Suppressor macrophage (primary cell): Measurements from ENCODE around the gene LRMDA.

ENCODE experiments used
- DNase-seq, 4 experiments: peaks; one replicate each; pipeline ENCODE4 v3.0.0-alpha.2; 2020 to 2022

The LRMDA gene

DNA sequence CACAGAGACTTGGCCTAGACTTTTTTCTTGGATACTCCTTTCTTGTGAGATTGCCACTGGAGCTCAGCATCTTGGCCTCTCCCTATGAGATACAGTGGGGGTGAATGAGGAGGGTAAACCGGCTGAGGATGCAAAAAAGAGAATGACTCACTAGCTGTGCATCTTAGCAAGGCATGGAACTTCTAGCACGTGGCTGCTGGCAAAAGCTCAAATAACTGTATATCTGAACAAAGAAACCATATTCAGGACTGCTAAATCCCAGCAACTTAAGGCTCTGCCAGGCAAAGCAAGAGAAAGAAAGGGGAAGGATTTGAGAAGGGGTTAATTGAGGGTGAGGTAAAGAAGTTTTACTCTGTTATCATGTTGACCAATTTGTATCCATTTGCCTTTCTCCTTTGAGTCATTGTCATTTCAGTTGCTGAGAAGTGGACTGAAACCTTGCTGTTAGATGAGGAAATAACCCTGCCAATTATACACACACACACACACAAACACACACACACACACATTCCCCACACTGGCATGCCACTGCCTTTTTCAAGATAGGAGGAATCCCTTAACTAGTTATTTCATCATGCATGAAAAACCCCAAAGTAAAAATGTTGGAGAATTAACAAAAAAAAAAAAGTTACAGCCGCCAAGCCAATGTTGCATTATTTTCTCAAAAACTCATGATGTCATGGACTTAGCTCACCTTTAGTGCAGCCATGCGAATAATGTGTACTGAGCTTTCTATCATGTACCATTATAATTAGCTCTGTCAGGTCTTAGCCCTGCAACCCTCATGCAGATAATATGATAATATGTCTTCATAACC, 997.3 kb downstream of the LRMDA start:
- peak; percentile 59 to 80 (median 72) for DNase-seq

GRCh38 chr10:76429368-76430060, 998.1 kb downstream of the LRMDA start:
- peak; percentile 28 to 62 (median 52) for DNase-seq

DNA sequence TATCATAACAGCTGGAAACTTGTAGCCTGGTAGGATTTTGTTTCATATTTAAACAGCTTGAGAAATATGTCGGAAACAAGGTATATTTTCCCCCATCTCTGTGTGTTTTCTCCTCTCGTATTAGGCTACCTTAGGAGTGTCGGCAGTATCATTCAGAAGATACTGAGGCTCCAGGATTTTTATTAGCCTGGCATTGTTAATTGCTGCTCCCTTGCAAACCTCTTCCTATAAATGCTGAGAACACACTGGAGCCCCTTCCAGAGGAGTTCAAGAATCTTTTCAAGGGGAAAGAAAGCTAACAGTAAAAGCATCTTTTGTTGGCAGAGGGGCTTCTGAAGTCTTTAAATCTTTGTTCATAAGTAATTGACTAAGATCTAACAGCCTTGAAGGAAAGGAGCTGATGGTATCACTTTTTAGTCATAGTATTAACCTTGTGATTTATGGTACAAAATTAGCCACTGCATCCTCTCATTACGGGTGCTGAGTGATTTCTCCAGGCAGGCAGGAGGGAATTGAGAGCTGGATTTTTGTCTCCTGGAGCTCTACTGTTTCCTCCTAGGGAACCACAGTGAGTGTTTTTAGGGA, 998.7 kb downstream of the LRMDA start:
- DNase-seq = peak in 2 of 4 experiments; percentile 8 to 29

DNA sequence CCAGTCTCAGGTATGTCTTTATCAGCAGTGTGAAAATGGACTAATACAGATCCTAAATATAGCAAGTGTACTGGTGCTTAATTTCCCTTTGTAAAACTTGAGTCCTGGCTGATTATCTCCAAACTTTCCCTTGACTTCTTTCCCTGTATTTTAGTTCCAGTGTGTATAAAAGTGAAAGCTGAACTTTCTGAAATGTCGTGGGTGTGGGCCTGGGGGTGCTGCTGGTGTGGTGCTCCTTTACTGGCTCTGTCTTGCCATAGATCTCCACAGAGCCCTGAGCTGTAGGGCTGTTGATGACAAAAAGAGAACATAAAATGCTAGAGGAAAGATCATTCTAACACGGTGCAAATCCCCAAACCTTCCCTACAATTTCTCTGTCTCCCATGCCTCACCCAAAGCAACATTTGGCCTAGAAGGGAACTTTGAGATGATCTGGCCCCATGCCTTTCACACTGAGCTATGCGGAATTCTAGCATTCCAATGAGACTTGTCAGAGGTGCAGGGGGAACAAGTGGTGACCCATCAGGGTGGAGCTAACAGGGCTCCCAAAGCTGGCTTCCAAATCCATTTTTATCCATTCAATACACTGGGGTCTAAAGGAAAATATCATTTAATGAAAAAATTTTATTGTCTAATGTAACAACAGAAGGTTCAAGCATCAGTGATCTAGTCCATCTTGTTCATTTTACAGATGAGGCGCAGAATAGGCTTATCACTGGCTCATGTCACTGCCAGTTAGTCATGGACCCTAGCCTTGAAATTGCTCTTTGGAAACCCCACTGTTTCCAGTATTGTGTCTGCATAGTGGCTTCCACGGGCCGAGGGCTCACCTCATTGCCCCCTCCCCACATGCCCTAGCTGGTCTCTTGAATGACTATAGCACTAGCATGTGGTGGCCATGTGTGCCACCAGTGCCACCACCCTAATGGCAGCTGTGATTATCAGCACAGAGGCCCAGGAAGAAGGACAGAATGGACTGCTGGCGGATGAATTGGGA, 1000.9 kb downstream of the LRMDA start:
- no peak for DNase-seq

- DNase-seq = no peak
Observed at GRCh38 chr10:76433161-76434005, 1002.0 kb downstream of the LRMDA start.

GRCh38 chr10:76435157-76435556, 1003.7 kb downstream of the LRMDA start:
- peak; percentile 9 to 40 (median 28) for DNase-seq

DNA sequence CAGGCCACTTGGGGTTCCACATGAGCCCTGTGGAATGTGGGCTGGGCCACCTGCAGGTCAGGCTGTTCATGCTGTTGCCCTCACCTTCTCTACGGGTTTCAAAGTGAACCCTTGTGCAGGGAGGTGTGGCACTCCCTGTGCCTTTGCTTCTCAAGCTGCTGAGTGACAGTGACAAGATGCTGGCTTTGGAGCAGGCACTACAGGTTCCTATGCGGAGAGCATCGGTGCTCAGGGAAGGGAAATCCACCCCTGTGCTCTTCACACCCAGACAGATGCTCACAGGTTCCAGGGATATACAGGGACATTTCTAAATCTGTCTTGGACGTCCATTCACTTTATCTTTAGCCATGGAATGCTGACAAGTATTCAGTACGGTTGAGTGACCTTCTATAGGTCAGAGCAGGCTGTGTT, 1005.0 kb downstream of the LRMDA start:
- no peak for DNase-seq

GRCh38 chr10:76436981-76437380, 1005.6 kb downstream of the LRMDA start:
- no peak for DNase-seq

DNA sequence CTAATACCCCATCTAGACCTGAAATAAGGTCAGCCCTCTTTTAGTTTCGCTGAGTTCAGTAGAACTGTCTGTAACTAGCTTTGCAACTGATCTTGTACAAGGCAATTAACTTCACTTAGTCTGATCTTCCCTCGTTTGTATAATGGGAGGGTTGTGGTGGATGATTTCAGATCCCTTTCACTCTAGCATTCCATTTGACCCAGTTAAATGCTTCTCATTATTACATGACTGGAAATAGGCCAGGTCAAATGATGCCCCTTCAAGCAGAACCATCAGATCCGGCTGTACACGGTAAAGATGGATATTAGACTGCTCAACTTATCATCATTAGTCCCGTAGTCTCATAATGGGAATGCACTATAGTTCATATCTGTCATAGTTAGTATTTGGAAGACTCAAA, 1009.0 kb downstream of the LRMDA start:
- DNase-seq = no peak

DNA sequence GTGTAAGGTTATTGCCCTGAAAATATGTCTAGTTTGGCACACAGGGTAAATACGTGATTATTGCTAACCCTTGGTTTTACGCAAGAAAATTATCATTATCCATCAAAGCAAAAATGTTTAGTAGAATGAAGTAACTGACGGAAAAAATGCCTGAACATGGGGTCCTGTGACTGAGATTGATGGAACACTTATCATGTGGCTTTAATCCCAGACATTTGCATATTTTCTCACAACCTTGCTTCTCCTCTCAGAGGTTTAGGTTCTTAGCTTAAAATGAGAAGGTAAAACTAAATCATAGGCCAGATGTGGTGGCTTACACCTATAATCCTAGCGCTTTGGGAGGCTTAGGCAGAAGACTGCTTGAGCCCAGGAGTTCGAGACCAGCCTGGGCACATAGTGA, 1010.7 kb downstream of the LRMDA start:
- no peak for DNase-seq

GRCh38 chr10:76444034-76444800, 1012.8 kb downstream of the LRMDA start:
- no peak for DNase-seq

- no peak for DNase-seq
Observed at GRCh38 chr10:76447578-76447977, 1016.2 kb downstream of the LRMDA start.

GRCh38 chr10:76451911-76452310, 1020.5 kb downstream of the LRMDA start:
- peak; percentile 28 to 74 (median 63) for DNase-seq

DNA sequence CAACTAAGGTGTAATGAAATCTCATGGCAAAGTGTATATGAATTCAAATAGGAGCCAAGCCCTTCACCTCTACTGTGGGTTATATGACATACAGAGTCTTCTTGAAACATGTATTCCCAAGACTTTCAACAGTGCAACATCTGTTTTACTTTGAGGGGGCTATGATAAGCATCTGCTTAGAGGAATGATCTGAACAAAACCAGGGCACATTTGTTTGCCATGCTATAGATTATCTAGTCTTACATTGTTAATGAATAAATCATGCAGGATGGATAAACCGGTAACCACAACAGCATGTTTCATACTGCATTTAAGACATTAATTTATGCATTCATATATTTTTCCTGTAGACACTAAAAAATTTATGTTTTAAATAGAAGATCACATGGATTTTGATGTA, 1021.9 kb downstream of the LRMDA start:
- DNase-seq = no peak

DNA sequence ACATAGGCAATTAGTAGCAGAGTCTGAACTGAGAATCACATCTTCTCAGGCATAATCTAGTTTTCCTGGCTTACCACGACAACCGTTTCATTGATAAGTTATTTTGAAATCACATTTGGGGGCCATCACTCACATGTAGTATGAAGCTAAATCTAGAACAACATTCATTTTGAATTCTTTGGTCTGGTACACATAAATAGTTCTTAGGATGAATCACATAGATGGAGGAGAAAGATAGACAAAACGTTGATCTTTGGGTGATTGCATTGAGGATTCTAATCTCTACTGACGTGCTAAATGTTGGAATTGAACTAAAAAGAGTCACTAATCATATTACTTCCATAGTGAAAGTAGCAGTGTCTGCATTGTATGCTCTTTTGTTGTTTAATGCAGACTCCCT, 1022.6 kb downstream of the LRMDA start:
- no peak for DNase-seq

GRCh38 chr10:76454506-76455140, 1023.2 kb downstream of the LRMDA start:
- peak; percentile 71 to 92 (median 82) for DNase-seq

DNA sequence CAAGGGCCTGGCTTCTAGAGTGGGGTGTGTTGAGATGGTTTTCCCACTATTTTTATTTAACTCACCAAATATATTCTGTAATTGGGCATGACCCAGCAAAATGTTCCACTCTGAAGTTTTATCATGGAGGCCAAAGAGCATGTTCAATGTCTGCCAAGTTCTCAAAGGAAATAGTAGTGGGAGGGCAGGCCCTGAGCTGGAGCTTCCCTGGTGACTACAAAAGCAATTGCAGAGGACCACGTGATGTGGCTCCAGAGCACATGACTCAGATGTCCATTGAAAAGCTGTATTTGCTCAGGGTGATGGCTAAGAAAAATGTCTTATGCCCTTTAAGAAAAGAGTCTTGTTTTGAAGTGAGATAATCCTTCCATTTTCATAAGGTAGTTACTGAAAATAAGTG, 1024.8 kb downstream of the LRMDA start:
- peak; percentile 18 to 64 (median 59) for DNase-seq

DNA sequence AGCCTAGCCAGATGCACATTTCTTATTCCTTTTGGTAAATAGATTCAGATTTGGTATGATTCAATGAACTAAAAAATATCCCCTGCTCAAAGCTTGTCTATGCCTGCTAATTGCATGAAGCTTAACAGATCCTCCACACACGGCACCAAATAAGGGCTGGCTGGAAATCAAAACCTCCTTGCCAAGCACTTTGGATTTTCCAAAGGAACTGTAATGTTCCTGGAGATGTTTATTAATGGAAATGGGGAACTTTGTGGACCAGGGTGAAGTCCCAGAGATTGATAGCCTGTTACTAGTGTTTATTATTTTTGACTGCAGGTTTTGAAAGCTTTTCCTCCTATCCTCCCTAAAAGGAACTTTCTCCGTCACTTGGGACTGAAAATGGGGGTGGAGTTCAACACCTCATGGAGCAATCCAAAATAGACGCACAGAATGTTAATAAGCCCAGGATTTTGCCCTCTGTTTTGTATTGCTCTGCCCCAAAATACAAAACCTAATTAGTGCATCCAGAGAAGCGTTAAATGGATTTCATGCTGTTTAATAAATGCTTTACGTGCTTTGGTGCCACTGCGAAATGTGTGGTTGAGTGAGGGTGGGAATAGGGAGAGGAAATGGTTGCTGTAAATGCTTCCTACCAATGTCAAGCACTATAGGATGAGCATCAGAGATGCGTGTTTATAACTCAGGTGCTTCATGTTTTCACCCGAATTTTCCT, 1027.7 kb downstream of the LRMDA start:
- no peak for DNase-seq

- no peak for DNase-seq
Observed at GRCh38 chr10:76461024-76461423, 1029.6 kb downstream of the LRMDA start.
